ENCODE data around the gene PROX1. TPM values are rescaled to one million over a fixed set of nuclear protein-coding genes. Genes with fewer than 3 reads are reported as not detected.
A peak's percentile ranks its signal among the peaks of the same experiment; 100 is the strongest.

The PROX1 gene
- 0.05 and 0.25 TPM in 2 replicates for total RNA-seq (2014; rRNA removed; shearing (Covaris generic))

- no peaks in the 10 kb centered on the region for H3K9me3 ChIP-seq (replicated peaks)
- peaks cover 9% of the 10 kb centered on the region for H3K4me1 ChIP-seq (replicated peaks)
- DNase-seq (ENCODE audit: low read depth in 1 of 2, low spot score in 2 of 2), result peak; percentile 64 to 77
- H3K36me3 ChIP-seq, result no peaks in the 10 kb centered on the region
- peaks cover 53% of the 10 kb centered on the region for H3K27me3 ChIP-seq (replicated peaks)
- H3K4me3 ChIP-seq, result peak within 1 kb of the TSS; percentile 38
- H3K27ac ChIP-seq, result no peak within 1 kb of the TSS
Observed at GRCh38 chr1:213987927-213988506, at the start of gene PROX1. Gene PROX1, plus strand, starts transcription at chr1:213987973. Its CDS starts 8,563 bp downstream, at chr1:213996536.

GRCh38 chr1:213938776-213939175 lies 49.0 kb upstream of the PROX1 start:
- no peaks in the 10 kb centered on the region for H3K4me1 ChIP-seq (replicated peaks)
- DNase-seq (ENCODE audit: low read depth in 1 of 2, low spot score in 2 of 2), result no peak
- no peak overlapping the region for H3K27ac ChIP-seq
- H3K9me3 ChIP-seq (replicated peaks), result no peaks in the 10 kb centered on the region
- no peaks in the 10 kb centered on the region for H3K36me3 ChIP-seq
- no peak overlapping the region for H3K4me3 ChIP-seq
- no peaks in the 10 kb centered on the region for H3K27me3 ChIP-seq (replicated peaks)

GRCh38 chr1:213939888-213940287 lies 47.9 kb upstream of the PROX1 start:
- H3K36me3 ChIP-seq, result no peaks in the 10 kb centered on the region
- H3K4me1 ChIP-seq (replicated peaks), result no peaks in the 10 kb centered on the region
- H3K27me3 ChIP-seq (replicated peaks), result no peaks in the 10 kb centered on the region
- DNase-seq (ENCODE audit: low read depth in 1 of 2, low spot score in 2 of 2), result no peak
- H3K9me3 ChIP-seq (replicated peaks), result no peaks in the 10 kb centered on the region
- H3K27ac ChIP-seq, result no peak overlapping the region
- no peak overlapping the region for H3K4me3 ChIP-seq

GRCh38 chr1:213940947-213941346 lies 46.8 kb upstream of the PROX1 start:
- no peak for DNase-seq (ENCODE audit: low read depth in 1 of 2, low spot score in 2 of 2)
- H3K9me3 ChIP-seq (replicated peaks), result no peaks in the 10 kb centered on the region
- H3K4me1 ChIP-seq (replicated peaks), result no peaks in the 10 kb centered on the region
- no peak overlapping the region for H3K27ac ChIP-seq
- no peak overlapping the region for H3K4me3 ChIP-seq
- no peaks in the 10 kb centered on the region; the same call in 1 of the 2 replicates for H3K27me3 ChIP-seq (replicated peaks)
- H3K36me3 ChIP-seq, result no peaks in the 10 kb centered on the region

GRCh38 chr1:213942061-213942460 lies 45.7 kb upstream of the PROX1 start:
- H3K27me3 ChIP-seq (replicated peaks), result no peaks in the 10 kb centered on the region; the same call in 1 of the 2 replicates

GRCh38 chr1:213947200-213947801 lies 40.5 kb upstream of the PROX1 start:
- no peak for DNase-seq (ENCODE audit: low read depth in 1 of 2, low spot score in 2 of 2)
- Histone ChIP-seq H3K9me3 (replicated peaks) (no peaks in the 10 kb centered on the region), H3K27me3 (replicated peaks) (no peaks in the 10 kb centered on the region; the same call in 1 of the 2 replicates), H3K4me1 (replicated peaks) (no peaks in the 10 kb centered on the region), H3K4me3 (no peak overlapping the region), H3K36me3 (no peaks in the 10 kb centered on the region), H3K27ac (no peak overlapping the region)

More at GRCh38 chr1:213942061-213942460, 45.7 kb upstream of the PROX1 start:
- Histone ChIP-seq H3K4me1 (replicated peaks) (no peaks in the 10 kb centered on the region), H3K9me3 (replicated peaks) (no peaks in the 10 kb centered on the region), H3K36me3 (no peaks in the 10 kb centered on the region), H3K4me3 (no peak overlapping the region), H3K27ac (no peak overlapping the region)
- no peak for DNase-seq (ENCODE audit: low read depth in 1 of 2, low spot score in 2 of 2)

- Histone ChIP-seq H3K27me3 (replicated peaks) (no peaks in the 10 kb centered on the region; the same call in 1 of the 2 replicates), H3K27ac (no peak overlapping the region), H3K4me3 (no peak overlapping the region), H3K36me3 (no peaks in the 10 kb centered on the region), H3K4me1 (replicated peaks) (no peaks in the 10 kb centered on the region), H3K9me3 (replicated peaks) (no peaks in the 10 kb centered on the region)
- DNase-seq (ENCODE audit: low read depth in 1 of 2, low spot score in 2 of 2), result no peak
Observed at GRCh38 chr1:213951876-213952275, 35.9 kb upstream of the PROX1 start.

GRCh38 chr1:213953806-213954205 lies 34.0 kb upstream of the PROX1 start:
- H3K4me3 ChIP-seq, result no peak overlapping the region
- no peaks in the 10 kb centered on the region for H3K9me3 ChIP-seq (replicated peaks)
- no peaks in the 10 kb centered on the region; the same call in 1 of the 2 replicates for H3K27me3 ChIP-seq (replicated peaks)
- H3K27ac ChIP-seq, result no peak overlapping the region
- no peaks in the 10 kb centered on the region for H3K36me3 ChIP-seq
- no peaks in the 10 kb centered on the region for H3K4me1 ChIP-seq (replicated peaks)
- no peak for DNase-seq (ENCODE audit: low read depth in 1 of 2, low spot score in 2 of 2)

GRCh38 chr1:213956295-213956770 lies 31.4 kb upstream of the PROX1 start:
- Histone ChIP-seq H3K36me3 (no peaks in the 10 kb centered on the region), H3K4me1 (replicated peaks) (no peaks in the 10 kb centered on the region), H3K4me3 (no peak overlapping the region), H3K9me3 (replicated peaks) (no peaks in the 10 kb centered on the region), H3K27me3 (replicated peaks) (no peaks in the 10 kb centered on the region; the same call in 1 of the 2 replicates), H3K27ac (no peak overlapping the region)
- DNase-seq (ENCODE audit: low read depth in 1 of 2, low spot score in 2 of 2), result no peak

- no peak overlapping the region for H3K4me3 ChIP-seq
- DNase-seq (ENCODE audit: low read depth in 1 of 2, low spot score in 2 of 2), result no peak
- no peaks in the 10 kb centered on the region for H3K9me3 ChIP-seq (replicated peaks)
- H3K27ac ChIP-seq, result no peak overlapping the region
- no peaks in the 10 kb centered on the region for H3K4me1 ChIP-seq (replicated peaks)
- peaks cover 3% of the 10 kb centered on the region; the same call in 1 of the 2 replicates for H3K27me3 ChIP-seq (replicated peaks)
- H3K36me3 ChIP-seq, result no peaks in the 10 kb centered on the region
Observed at GRCh38 chr1:213958346-213958745, 29.4 kb upstream of the PROX1 start.

- no peaks in the 10 kb centered on the region for H3K9me3 ChIP-seq (replicated peaks)
- no peak overlapping the region for H3K27ac ChIP-seq
- H3K27me3 ChIP-seq (replicated peaks), result peaks cover 3% of the 10 kb centered on the region; the same call in 1 of the 2 replicates
- H3K4me1 ChIP-seq (replicated peaks), result no peaks in the 10 kb centered on the region
- H3K36me3 ChIP-seq, result no peaks in the 10 kb centered on the region
- H3K4me3 ChIP-seq, result no peak overlapping the region
- no peak for DNase-seq (ENCODE audit: low read depth in 1 of 2, low spot score in 2 of 2)
Observed at GRCh38 chr1:213960963-213961362, 26.8 kb upstream of the PROX1 start.

GRCh38 chr1:213962508-213962907 lies 25.3 kb upstream of the PROX1 start:
- Histone ChIP-seq H3K27me3 (replicated peaks) (peaks cover 3% of the 10 kb centered on the region; the same call in 1 of the 2 replicates), H3K4me3 (no peak overlapping the region), H3K36me3 (no peaks in the 10 kb centered on the region), H3K27ac (no peak overlapping the region), H3K9me3 (replicated peaks) (no peaks in the 10 kb centered on the region), H3K4me1 (replicated peaks) (no peaks in the 10 kb centered on the region)
- DNase-seq (ENCODE audit: low read depth in 1 of 2, low spot score in 2 of 2), result no peak

- H3K27ac ChIP-seq, result no peak overlapping the region
- no peak for DNase-seq (ENCODE audit: low read depth in 1 of 2, low spot score in 2 of 2)
- H3K4me1 ChIP-seq (replicated peaks), result no peaks in the 10 kb centered on the region
- peaks cover 3% of the 10 kb centered on the region; the same call in 1 of the 2 replicates for H3K27me3 ChIP-seq (replicated peaks)
- no peak overlapping the region for H3K4me3 ChIP-seq
- no peaks in the 10 kb centered on the region for H3K9me3 ChIP-seq (replicated peaks)
- H3K36me3 ChIP-seq, result no peaks in the 10 kb centered on the region
Observed at GRCh38 chr1:213966122-213966521, 21.7 kb upstream of the PROX1 start.

- Histone ChIP-seq H3K4me3 (no peak overlapping the region), H3K27me3 (replicated peaks) (no peaks in the 10 kb centered on the region; the same call in 1 of the 2 replicates), H3K4me1 (replicated peaks) (no peaks in the 10 kb centered on the region), H3K27ac (no peak overlapping the region), H3K9me3 (replicated peaks) (no peaks in the 10 kb centered on the region), H3K36me3 (no peaks in the 10 kb centered on the region)
- no peak for DNase-seq (ENCODE audit: low read depth in 1 of 2, low spot score in 2 of 2)
Observed at GRCh38 chr1:213968146-213968825, 19.5 kb upstream of the PROX1 start.

All from SJSA1 (cell line).